Stimulated activated CD4-positive, alpha-beta T cell treated with anti-CD3 and anti-CD28 coated beads, Interleukin-4, amount 100 ng/mL, for 48 hours (primary cell): ENCODE results near the gene MAD1L1.

ENCODE experiments used
- DNase-seq, 2 donors: peaks; one replicate each; pipeline ENCODE4 v3.0.0-alpha.2; 2020; ENCODE audit warnings: low read depth in 2 of 2

Gene MAD1L1

GRCh38 chr7:1852517-1853430, 380.0 kb downstream of the MAD1L1 start:
- DNase-seq, result no peak

GRCh38 chr7:1851721-1852516, 380.8 kb downstream of the MAD1L1 start:
- no peak for DNase-seq

GRCh38 chr7:1850976-1851571, 381.7 kb downstream of the MAD1L1 start:
- DNase-seq, result no peak

DNA sequence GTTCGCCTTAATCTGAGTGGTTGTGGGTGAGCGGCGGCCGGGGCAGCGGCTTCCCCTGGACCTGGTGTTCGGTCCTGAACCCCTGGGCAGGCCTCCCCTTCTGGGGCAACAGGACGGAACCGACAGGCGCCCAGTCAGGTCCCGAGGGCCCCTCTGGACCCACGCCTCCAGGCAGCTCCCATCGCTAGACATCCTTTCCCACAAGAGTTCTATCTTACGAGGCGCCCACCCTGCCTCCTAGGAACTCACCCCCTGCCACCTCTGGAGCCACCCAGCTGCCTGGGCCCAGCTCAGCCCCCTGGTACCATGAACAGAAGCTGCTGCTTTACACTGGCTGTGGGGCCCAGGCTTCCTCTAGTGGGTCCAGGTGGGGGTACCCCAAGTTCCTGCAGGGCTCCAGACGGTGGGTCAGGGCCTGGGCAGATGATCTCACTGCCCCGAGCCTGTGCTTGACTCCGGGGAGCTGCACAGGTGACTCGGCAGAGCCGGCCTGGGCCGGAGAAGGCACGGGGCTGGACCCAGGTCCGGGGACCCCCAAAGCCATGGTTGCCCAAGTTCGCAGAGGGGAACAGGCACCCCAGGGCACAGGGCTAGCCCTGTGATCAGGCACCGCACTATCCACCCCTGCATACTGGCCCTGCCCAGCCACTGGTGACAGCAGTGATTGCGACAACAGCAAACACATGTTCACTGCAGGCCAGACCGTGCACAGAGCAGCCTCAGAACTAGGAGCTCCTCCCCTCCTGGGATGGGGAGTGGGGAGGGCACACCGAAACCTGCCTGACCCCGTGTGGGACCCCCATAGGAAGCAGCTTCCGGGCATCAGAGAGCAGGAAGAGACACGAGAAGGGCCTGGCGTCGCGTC, 382.4 kb downstream of the MAD1L1 start:
- DNase-seq, result no peak

DNA sequence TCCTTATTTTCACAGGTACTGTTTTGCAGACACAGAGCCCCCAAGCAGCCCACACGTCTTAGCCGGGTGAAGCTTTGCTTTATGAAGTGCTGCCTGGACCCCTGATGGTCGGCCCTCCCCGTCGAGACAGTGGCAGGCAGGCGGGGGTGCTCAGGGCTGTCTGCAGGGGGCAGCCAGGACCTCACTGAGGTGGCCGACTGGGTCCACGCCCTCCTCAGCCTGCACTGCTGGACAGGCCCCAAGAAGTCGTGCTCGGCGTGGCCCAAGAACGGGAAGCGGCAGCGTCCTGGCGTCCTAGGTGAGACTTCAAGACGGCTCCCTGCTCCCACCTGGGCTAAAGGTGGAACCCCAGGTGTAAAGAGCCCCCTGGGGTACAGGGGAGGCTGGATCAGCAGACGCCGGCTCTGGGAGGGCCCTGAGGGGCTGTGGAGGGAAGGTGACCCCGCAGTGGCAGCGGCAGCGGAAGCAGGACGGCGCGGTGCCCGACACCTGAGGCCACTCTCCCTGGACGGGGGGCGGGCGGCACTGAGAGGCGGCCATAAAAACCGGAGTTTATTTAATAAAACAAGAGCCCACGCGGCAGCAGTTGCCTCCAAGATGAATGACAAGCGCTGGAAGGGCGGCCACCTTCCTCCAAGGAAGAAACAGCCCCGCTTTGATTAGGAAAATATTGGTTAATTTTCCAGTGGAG, 383.2 kb downstream of the MAD1L1 start:
- no peak for DNase-seq

DNA sequence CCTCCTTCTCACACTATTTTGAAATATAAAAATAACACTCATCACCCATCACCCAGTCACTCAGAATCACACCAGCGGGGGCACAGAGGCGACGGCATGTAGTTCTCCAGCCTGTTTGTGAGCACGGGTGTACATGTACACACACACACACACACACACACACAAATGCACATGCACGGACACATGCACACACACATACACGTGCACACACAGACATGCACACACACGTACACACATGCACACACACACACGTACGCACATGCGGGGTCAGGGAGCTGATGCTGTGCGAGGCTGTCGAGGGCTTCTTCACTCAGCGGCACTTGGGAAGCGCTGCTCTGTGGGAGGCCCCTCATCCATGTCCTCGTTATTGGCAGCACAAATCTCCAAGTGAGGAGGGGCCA, 383.8 kb downstream of the MAD1L1 start:
- DNase-seq, result no peak

DNA sequence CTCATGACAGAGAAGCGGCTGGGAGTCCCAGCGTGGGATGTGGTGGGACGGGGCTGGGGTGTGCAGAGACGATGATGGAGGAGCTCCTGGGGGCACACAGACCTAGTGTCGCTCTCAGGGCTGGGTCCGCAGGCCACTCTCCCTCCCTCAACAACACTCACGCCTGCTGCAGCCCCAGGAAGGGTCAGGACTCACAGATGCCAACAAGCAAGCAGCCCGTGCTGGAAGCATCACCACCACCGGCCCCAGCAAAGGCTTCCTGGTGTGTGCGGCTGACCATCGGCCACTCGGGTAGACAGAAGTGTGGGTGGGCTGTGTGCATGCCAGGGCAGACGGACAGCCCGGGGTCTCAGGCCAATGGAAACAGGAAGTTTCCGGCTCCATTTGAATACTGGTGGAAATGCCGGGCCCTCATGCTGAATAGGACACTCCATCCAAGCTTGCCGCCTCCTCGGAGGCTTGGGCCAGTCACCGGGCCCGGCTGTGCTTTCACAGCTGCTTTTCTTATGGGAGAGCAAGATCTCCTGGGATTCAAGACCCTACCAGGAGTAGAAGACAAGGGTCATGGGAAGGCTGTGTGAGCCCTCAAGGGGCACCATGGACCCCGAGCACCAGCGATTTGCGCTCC, 384.6 kb downstream of the MAD1L1 start:
- DNase-seq, result no peak

GRCh38 chr7:1847260-1848001, 385.3 kb downstream of the MAD1L1 start:
- no peak for DNase-seq

GRCh38 chr7:1846331-1847065, 386.2 kb downstream of the MAD1L1 start:
- no peak for DNase-seq

DNA sequence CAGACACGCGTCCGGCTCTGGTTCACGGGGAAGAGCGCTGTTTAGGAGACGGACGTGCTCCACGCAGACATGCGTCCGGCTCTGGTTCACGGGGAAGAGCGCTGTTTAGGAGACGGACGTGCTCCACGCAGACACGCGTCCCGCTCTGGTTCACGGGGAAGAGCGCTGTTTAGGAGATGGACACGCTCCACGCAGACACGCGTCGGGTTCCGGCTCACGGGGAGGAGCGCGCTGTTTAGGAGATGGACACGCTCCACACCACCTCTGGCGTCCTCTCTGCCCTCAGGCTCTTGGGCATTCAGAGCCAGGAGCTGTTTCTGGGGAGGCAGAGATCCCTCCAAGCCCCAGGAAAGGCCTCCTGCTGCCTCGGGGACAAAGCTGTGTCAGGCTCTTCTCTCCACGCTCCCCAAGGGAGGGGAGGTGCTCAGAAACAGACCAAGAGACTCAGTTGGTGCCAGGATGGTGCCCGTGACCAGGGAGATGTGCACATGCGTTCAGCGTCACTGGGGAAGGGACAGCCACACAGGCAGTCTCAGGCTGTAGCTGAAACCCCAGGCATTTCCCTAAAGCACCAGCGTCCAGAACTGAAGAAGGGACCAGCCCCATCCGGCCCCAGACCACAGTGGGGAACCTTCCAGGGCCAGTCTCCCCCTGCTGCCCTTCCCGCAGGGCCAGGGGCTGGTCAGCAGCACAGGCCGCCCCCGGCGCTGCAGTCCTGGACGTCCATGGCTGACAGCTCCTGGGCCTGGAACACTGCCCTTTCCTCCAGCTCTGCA, 387.0 kb downstream of the MAD1L1 start:
- no peak for DNase-seq

- DNase-seq, result no peak
Observed at GRCh38 chr7:1844951-1845390, 387.8 kb downstream of the MAD1L1 start.

DNA sequence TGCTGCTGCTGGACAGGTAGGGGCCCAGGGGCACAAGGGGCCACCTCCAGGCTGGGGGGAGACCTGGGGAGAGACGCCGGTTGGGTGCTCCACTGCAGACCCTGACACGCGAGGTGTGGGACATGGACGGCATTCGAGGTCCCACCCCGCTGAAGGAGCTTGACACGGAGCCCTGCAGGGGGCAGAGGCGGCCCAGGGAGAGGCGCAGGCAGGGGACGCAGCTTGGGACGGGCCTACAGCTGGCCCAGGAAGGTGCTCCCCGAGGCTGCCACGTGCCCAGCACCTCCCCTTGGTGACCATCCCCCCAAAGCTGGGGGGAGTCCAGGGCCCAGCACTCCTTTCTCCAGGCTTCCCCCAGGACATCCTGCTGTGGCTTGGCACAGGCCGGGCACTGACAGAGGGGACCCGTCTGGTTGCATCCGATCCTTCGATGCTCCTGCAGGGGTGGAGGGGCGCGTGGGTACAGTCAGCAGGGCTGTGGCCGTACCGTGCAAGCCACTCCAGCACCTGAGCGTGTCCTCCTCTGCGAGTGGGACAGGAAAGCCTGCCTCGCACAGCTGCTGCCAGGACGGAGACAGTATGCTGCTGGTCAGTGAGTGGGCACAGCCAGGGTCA, 388.3 kb downstream of the MAD1L1 start:
- DNase-seq, result no peak

DNA sequence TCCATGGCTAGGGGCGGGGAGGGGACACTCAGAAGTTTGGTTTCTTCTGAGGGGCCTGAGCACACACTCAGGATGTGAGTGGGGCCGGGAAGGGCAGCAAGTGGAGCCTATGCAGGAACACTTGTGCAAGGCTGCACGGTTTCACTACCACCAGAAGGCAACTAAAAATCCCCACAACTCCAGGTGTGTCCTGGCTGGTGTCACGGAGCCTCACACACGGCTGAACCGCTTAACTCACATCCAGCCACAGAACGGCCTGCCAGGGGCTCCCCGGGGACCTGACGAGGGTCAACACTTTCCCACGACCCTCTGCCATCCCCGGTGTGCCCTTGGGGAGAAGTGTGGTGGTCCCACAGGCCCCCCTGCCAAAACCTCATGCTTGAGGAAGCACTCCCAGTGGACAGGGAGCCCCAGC, 388.8 kb downstream of the MAD1L1 start:
- DNase-seq, result no peak

GRCh38 chr7:1843271-1843861, 389.4 kb downstream of the MAD1L1 start:
- no peak for DNase-seq

DNA sequence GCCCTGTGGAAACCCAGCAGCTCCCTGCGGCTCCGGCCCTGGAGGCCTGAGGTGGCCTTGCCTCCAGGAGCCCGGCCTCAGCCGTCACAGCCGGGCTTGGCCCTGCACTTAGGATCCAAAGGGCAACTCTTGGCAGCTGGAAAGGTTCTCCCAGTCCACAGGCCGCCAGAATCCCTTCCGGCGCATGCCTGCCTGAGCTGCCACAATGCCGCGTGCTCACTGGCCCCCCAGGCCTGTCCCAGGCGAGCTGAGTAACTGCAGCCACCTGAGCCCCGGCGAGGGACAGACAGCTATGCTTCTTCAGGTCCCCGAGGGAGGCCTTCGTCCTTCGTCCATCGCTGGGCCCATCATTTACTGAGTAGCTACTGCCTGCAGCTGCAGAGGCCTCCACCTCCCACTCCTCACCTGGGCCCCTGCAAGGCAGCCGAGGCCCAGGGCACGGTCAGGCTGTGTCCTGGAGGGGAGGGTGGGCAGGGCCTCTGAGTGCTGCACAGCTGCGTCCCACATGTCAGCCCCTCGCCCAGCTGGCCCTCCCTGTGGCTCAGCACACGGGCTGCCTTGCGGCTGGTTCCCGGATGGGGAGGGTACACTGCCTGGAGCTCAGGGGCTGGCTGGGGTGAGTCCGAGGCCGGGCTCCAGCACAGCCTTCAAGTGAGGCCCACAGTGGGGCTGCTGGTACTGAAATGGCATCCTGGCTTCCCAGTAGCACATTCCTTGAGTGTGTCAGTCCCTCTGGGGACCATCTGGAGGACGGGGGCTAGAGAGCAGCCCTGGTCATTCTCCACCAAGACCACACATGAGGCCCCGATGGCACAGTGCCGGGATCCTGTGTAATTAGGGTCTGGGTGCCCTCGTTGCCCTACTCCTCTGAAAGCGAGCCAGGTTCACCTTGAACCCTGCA, 390.2 kb downstream of the MAD1L1 start:
- no peak for DNase-seq
